Testis (tissue), 3 donors: ENCODE measurements around the gene SLC9A3. TPM values are rescaled to one million over a fixed set of nuclear protein-coding genes. Genes with fewer than 3 reads are reported as not detected.
A peak's percentile ranks its signal among the peaks of the same experiment; 100 is the strongest.

Source experiments
- DNase-seq: peaks from one replicate; pipeline ENCODE4 v3.0.0-alpha.2; 2019
- H3K27ac ChIP-seq, 2 donors: fragments of 200-600 bp; sonication (generic); one replicate each; pipeline ENCODE4 v1.5.1; 2019
- H3K27me3 ChIP-seq: fragments of 200-600 bp; sonication (generic); one replicate; pipeline ENCODE4 v1.5.1; 2019
- H3K36me3 ChIP-seq: fragments of 200-600 bp; sonication (generic); one replicate; pipeline ENCODE4 v1.5.1; 2017; ENCODE audit warnings: low read depth; ENCODE audit errors: missing control alignments
- H3K4me1 ChIP-seq: fragments of 200-600 bp; sonication (generic); one replicate; pipeline ENCODE4 v1.5.1; 2019
- H3K4me3 ChIP-seq, 2 donors: fragments of 200-600 bp; sonication (generic); one replicate each; pipeline ENCODE4 v1.5.1; 2017 to 2019
- H3K9me3 ChIP-seq: fragments of 200-600 bp; sonication (generic); one replicate; pipeline ENCODE4 v1.5.1; 2017
- CTCF ChIP-seq, 3 experiments: fragments of 450-650 bp in 2 of 3; fragments of 200-600 bp in 1 of 3; sonication (generic) in 1 of 3; IDR thresholded peaks; one replicate each; pipeline ENCODE4 v1.5.1; 2016 to 2019; ENCODE audit warnings: antibody characterized with exemption in 3 of 3, mild to moderate bottlenecking in 2 of 3, moderate library complexity in 1 of 3
- POLR2A ChIP-seq: fragments of 450-650 bp; IDR thresholded peaks from one replicate; pipeline ENCODE4 v1.6.1; 2017; ENCODE audit warnings: antibody characterized with exemption, mild to moderate bottlenecking, moderate library complexity
- WGBS, 2 donors: methylation state at CpG; one replicate each; pipeline ENCODE4 v1.1.5; 2018; 5-methylcytosine and 5-hydroxymethylcytosine counted together
- intact Hi-C: fragments of 100-400 bp; cut with DNase I; formaldehyde crosslinking; loops from one replicate; pipeline ENCODE4 v1.15.1; 2023; ENCODE audit warnings: low total_unique reads
- polyA plus RNA-seq: library from polyadenylated mRNA; stranded (reverse); fragments of 350-450 nt; fragmentation: Illumina TruSeq; extraction: RNeasy Lipid Tissue Mini Kit (QIAGEN cat#74804); gene quantifications from one replicate; pipeline ENCODE4 v1.2.3, GENCODE V29; 2014; ENCODE audit warnings: low read depth, low replicate concordance; ENCODE audit not compliant: insufficient read depth
- total RNA-seq, 2 donors: library from RNA; depleted of rRNA; stranded (reverse); fragments of >200 nt; gene quantifications; one replicate each; pipeline ENCODE4 v1.2.3, GENCODE V29; 2016

The SLC9A3 gene
- total and polyA plus RNA-seq, 3 donors from 2014 or later: 2.3 to 3.8 (median 2.6) TPM

- H3K4me1 ChIP-seq: peaks cover 8% of the 10 kb centered on the region
- no peak overlapping the region for H3K27ac ChIP-seq
- intact Hi-C loops: no loop called here
- TF ChIP-seq POLR2A (no peak), CTCF (IDR thresholded peaks at IDR 0.05) (no peak)
- H3K27me3 ChIP-seq: no peaks in the 10 kb centered on the region
- H3K9me3 ChIP-seq: no peaks in the 10 kb centered on the region
- no peaks in the 10 kb centered on the region for H3K36me3 ChIP-seq
- no peak for DNase-seq
- no peak overlapping the region for H3K4me3 ChIP-seq
- 79 to 80% methylated on average over 5 to 9 of the region's 9 CpGs for WGBS, 2 donors
These were observed 1.7 kb upstream of the SLC9A3 start for GRCh38 chr5:525916-526315.

GRCh38 chr5:524973-525761 is 918 bp upstream of the SLC9A3 start:
- Histone ChIP-seq H3K36me3 (no peaks in the 10 kb centered on the region), H3K27me3 (no peaks in the 10 kb centered on the region), H3K27ac (no peak overlapping the region), H3K4me1 (peaks cover 8% of the 10 kb centered on the region), H3K4me3 (no peak overlapping the region), H3K9me3 (no peaks in the 10 kb centered on the region)
- TF ChIP-seq CTCF (IDR thresholded peaks at IDR 0.05) (no peak), POLR2A (no peak)
- 30 to 36% methylated on average over 20 to 24 of the region's 24 CpGs for WGBS, 2 donors
- no peak for DNase-seq
- intact Hi-C loops: no loop called here

GRCh38 chr5:523441-524222 is 617 bp downstream of the SLC9A3 start:
- DNase-seq: no peak
- Histone ChIP-seq H3K27me3 (no peaks in the 10 kb centered on the region), H3K9me3 (no peaks in the 10 kb centered on the region), H3K27ac (no peak overlapping the region), H3K4me1 (peaks cover 8% of the 10 kb centered on the region), H3K36me3 (no peaks in the 10 kb centered on the region), H3K4me3 (peak overlapping the region in 1 of 2 donors; percentile 41)
- intact Hi-C loops: no loop called here
- WGBS, 2 donors: 1% methylated on average over 25 to 66 of the region's 69 CpGs
- no peak for TF ChIP-seq POLR2A
- TF ChIP-seq CTCF (IDR thresholded peaks at IDR 0.05): no peak

GRCh38 chr5:522899-523440 is 1.3 kb downstream of the SLC9A3 start:
- no peak overlapping the region for H3K4me3 ChIP-seq
- H3K27ac ChIP-seq: no peak overlapping the region
- H3K27me3 ChIP-seq: no peaks in the 10 kb centered on the region
- H3K4me1 ChIP-seq: peaks cover 8% of the 10 kb centered on the region
- no peaks in the 10 kb centered on the region for H3K9me3 ChIP-seq
- no peak for DNase-seq
- intact Hi-C loops: no loop called here
- H3K36me3 ChIP-seq: no peaks in the 10 kb centered on the region
- TF ChIP-seq POLR2A (no peak), CTCF (IDR thresholded peaks at IDR 0.05) (no peak)
- 12 to 17% methylated on average over 17 to 21 of the region's 21 CpGs for WGBS, 2 donors
